SK-N-SH treated with all-trans-retinoic acid at 6 μM for 48 hours (cell line): Measurements from ENCODE around the gene CCNB2.

Experiments
- ATAC-seq: fragments of 200-7000 bp; cut with Tn5 transposase; 3 replicates; pipeline ENCODE4 v1.9.1; 2020; ENCODE audit warnings: mild to moderate bottlenecking, moderate library complexity
- ARNTL ChIP-seq: fragments of 450-650 bp; formaldehyde crosslinking; IDR thresholded peaks from 2 replicates; pipeline ENCODE4 v1.5.0; 2020; ENCODE audit warnings: low read depth, mild to moderate bottlenecking, moderate library complexity, borderline replicate concordance
- BACH2 ChIP-seq: fragments of 250-450 bp; sonication (Bioruptor Pico); IDR thresholded peaks from 2 replicates; pipeline ENCODE4 v1.9.0; 2021; ENCODE audit warnings: mild to moderate bottlenecking, borderline replicate concordance
- CSDC2 ChIP-seq: fragments of 250-450 bp; sonication (Bioruptor Pico); IDR thresholded peaks from 2 replicates; pipeline ENCODE4 v1.5.0; 2020; ENCODE audit warnings: mild to moderate bottlenecking, moderate library complexity
- CSRNP3 ChIP-seq: fragments of 250-450 bp; sonication (Bioruptor Pico); IDR thresholded peaks from 2 replicates; pipeline ENCODE4 v1.5.1; 2021; ENCODE audit warnings: mild to moderate bottlenecking, moderate library complexity
- ESRRG ChIP-seq: fragments of 250-450 bp; sonication (Bioruptor Pico); IDR thresholded peaks from 2 replicates; pipeline ENCODE4 v1.6.1; 2021; ENCODE audit warnings: mild to moderate bottlenecking
- GLIS3 ChIP-seq: fragments of 250-450 bp; sonication (Bioruptor Pico); IDR thresholded peaks from 2 replicates; pipeline ENCODE4 v1.5.0; 2020; ENCODE audit warnings: mild to moderate bottlenecking, moderate library complexity
- ISL1 ChIP-seq: fragments of 250-450 bp; sonication (Bioruptor Pico); IDR thresholded peaks from 2 replicates; pipeline ENCODE4 v2.1.2; 2022; ENCODE audit warnings: mild to moderate bottlenecking, moderate library complexity
- OSR1 ChIP-seq: fragments of 250-450 bp; sonication (Bioruptor Pico); IDR thresholded peaks from 2 replicates; pipeline ENCODE4 v1.8.0; 2022; ENCODE audit warnings: moderate library complexity, mild to moderate bottlenecking, inconsistent platforms
- POU6F1 ChIP-seq: fragments of 250-450 bp; sonication (Bioruptor Pico); IDR thresholded peaks from 2 replicates; pipeline ENCODE4 v1.8.0; 2021; ENCODE audit warnings: low read depth, mild to moderate bottlenecking, moderate library complexity, borderline replicate concordance
- PPARA ChIP-seq: fragments of 250-450 bp; sonication (Bioruptor Pico); IDR thresholded peaks from 2 replicates; pipeline ENCODE4 v1.5.0; 2020; ENCODE audit warnings: mild to moderate bottlenecking, borderline replicate concordance
- RARB ChIP-seq: fragments of 250-450 bp; sonication (Bioruptor Pico); IDR thresholded peaks from 2 replicates; pipeline ENCODE4 v1.8.0; 2021; ENCODE audit warnings: mild to moderate bottlenecking, moderate library complexity
- SNAI2 ChIP-seq: fragments of 250-450 bp; sonication (Bioruptor Pico); IDR thresholded peaks from 2 replicates; pipeline ENCODE4 v1.5.0; 2020; ENCODE audit warnings: mild to moderate bottlenecking, moderate library complexity
- TCF4 ChIP-seq: fragments of 250-450 bp; sonication (Bioruptor Pico); IDR thresholded peaks from 2 replicates; pipeline ENCODE4 v1.8.0; 2021; ENCODE audit warnings: mild to moderate bottlenecking, moderate library complexity, borderline replicate concordance
- TOX ChIP-seq: fragments of 250-450 bp; sonication (Bioruptor Pico); IDR thresholded peaks from 2 replicates; pipeline ENCODE4 v1.8.0; 2021; ENCODE audit warnings: mild to moderate bottlenecking, moderate library complexity, borderline replicate concordance
- TSHZ2 ChIP-seq: fragments of 250-450 bp; sonication (Bioruptor Pico); IDR thresholded peaks from 2 replicates; pipeline ENCODE4 v1.5.0; 2020; ENCODE audit warnings: mild to moderate bottlenecking, moderate library complexity
- ZC3H10 ChIP-seq: fragments of 250-450 bp; sonication (Bioruptor Pico); IDR thresholded peaks from 2 replicates; pipeline ENCODE4 v1.5.1; 2021; ENCODE audit warnings: mild to moderate bottlenecking, moderate library complexity
- ZFP3 ChIP-seq: fragments of 250-450 bp; sonication (Bioruptor Pico); IDR thresholded peaks from 2 replicates; pipeline ENCODE4 v1.5.0; 2020; ENCODE audit warnings: mild to moderate bottlenecking, moderate library complexity
- ZFP30 ChIP-seq: fragments of 450-650 bp; formaldehyde crosslinking; IDR thresholded peaks from 2 replicates; pipeline ENCODE4 v1.5.0; 2022; ENCODE audit warnings: mild to moderate bottlenecking, moderate library complexity
- ZNF565 ChIP-seq: fragments of 450-650 bp; formaldehyde crosslinking; conservative IDR thresholded peaks from 2 replicates; pipeline ENCODE4 v1.5.0; 2020; ENCODE audit warnings: low read depth, mild to moderate bottlenecking, moderate library complexity
- ZNF70 ChIP-seq: fragments of 450-650 bp; formaldehyde crosslinking; IDR thresholded peaks from 2 replicates; pipeline ENCODE4 v1.5.0; 2020; ENCODE audit warnings: mild to moderate bottlenecking, moderate library complexity
- ZNF8 ChIP-seq: fragments of 450-650 bp; formaldehyde crosslinking; IDR thresholded peaks from 2 replicates; pipeline ENCODE4 v1.5.0; 2020; ENCODE audit warnings: mild to moderate bottlenecking, moderate library complexity
- TF ChIP-seq, protein P1 (sequence below): fragments of 250-450 bp; sonication (Bioruptor Pico); IDR thresholded peaks from 2 replicates; pipeline ENCODE4 v1.5.1; 2020; ENCODE audit warnings: low read depth, mild to moderate bottlenecking, moderate library complexity

CCNB2 gene

GRCh38 chr15:59137566-59137965 lies 32.6 kb downstream of the CCNB2 start:
- TF ChIP-seq ISL1 (CRISPR knock-in tag), result no peak
- TF ChIP-seq TOX (CRISPR knock-in tag), result no peak
- TF ChIP-seq TCF4 (CRISPR knock-in tag), result no peak
- no peak for TF ChIP-seq BACH2
- no peak for TF ChIP-seq ARNTL (CRISPR knock-in tag)
- no peak for TF ChIP-seq ZFP30 (CRISPR knock-in tag)
- TF ChIP-seq POU6F1 (CRISPR knock-in tag), result no peak
- TF ChIP-seq PPARA (CRISPR knock-in tag), result no peak
- TF ChIP-seq ZNF565 (CRISPR knock-in tag), result no peak
- no peak for TF ChIP-seq RARB (CRISPR knock-in tag)
- no peak for TF ChIP-seq OSR1 (CRISPR knock-in tag)
- no peak for TF ChIP-seq TSHZ2 (CRISPR knock-in tag)
- TF ChIP-seq CSDC2, result no peak
- TF ChIP-seq CSRNP3 (CRISPR knock-in tag), result no peak

DNA sequence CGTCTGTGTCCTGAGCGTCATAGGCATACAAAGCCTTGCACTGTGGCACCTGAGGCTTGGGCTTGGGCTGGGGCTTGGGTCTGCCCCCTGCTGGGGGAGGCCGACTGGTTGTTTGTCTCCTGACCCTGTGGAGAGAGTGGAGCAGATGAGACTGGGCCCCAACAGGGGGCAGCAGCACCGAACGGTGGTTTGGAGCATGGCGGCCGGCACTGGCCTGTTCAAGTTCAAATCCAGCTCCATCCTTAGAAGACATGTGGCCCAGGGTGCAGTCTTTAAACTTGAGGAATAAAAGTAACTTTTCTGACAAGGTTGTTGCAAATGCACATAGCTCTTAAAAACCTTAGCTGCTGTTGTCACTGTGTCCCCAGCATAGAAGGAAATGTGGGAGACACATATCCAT lies 33.3 kb downstream of the CCNB2 start:
- peak; percentile 94 for ATAC-seq
- TF ChIP-seq, protein P1, sequence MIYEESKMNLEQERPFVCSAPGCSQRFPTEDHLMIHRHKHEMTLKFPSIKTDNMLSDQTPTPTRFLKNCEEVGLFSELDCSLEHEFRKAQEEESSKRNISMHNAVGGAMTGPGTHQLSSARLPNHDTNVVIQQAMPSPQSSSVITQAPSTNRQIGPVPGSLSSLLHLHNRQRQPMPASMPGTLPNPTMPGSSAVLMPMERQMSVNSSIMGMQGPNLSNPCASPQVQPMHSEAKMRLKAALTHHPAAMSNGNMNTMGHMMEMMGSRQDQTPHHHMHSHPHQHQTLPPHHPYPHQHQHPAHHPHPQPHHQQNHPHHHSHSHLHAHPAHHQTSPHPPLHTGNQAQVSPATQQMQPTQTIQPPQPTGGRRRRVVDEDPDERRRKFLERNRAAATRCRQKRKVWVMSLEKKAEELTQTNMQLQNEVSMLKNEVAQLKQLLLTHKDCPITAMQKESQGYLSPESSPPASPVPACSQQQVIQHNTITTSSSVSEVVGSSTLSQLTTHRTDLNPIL, result no peak
- no peak for TF ChIP-seq ZNF70
- no peak for TF ChIP-seq ZC3H10
- no peak for TF ChIP-seq ZNF565 (CRISPR knock-in tag)
- no peak for TF ChIP-seq CSRNP3 (CRISPR knock-in tag)
- no peak for TF ChIP-seq ARNTL (CRISPR knock-in tag)
- no peak for TF ChIP-seq GLIS3 (CRISPR knock-in tag)
- no peak for TF ChIP-seq CSDC2

More at GRCh38 chr15:59137566-59137965, 32.6 kb downstream of the CCNB2 start:
- no peak for ATAC-seq

GRCh38 chr15:59140422-59141226 lies 35.7 kb downstream of the CCNB2 start:
- no peak for ATAC-seq
- TF ChIP-seq ZNF8 (CRISPR knock-in tag) (no peak), GLIS3 (CRISPR knock-in tag) (no peak), RARB (CRISPR knock-in tag) (no peak), PPARA (CRISPR knock-in tag) (no peak), CSDC2 (no peak), TSHZ2 (CRISPR knock-in tag) (no peak), ESRRG (CRISPR knock-in tag) (no peak), BACH2 (no peak), ISL1 (CRISPR knock-in tag) (no peak), ZC3H10 (no peak), ZFP3 (CRISPR knock-in tag) (no peak), ZNF70 (no peak), SNAI2 (CRISPR knock-in tag) (no peak), ARNTL (CRISPR knock-in tag) (no peak), TOX (CRISPR knock-in tag) (no peak)
- TF ChIP-seq, protein P1, result no peak
